Measurements from ENCODE around the gene ANO1.

Gene ANO1

DNA sequence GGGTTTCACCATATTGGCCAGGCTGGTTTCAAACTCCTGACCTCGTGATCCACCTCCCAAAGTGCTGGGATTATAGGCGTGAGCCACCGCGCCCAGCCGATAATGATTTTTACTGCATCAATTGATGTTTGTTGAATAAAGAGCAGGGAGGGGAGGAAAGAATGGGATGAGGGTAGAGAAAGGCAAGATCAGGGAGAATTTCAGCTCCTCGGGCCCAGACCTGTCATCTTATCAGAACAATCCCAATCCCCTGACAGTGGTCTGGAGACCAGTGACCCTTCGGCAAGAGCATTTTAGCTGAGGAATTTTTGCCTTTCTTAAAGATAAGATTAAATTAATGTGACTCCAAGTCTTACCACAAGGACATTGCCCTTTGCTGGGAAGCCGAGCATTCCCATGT lies 15.0 kb upstream of the ANO1 start:
- no peak for DNase-seq (ENCODE audit: insufficient read length, low spot score)
- TF ChIP-seq TAF1 (IDR thresholded peaks at IDR 0.05; ENCODE audit: low read depth, low read length) (no peak), PAX5 (IDR thresholded peaks at IDR 0.05; ENCODE audit: insufficient read depth, low read length, severe bottlenecking) (no peak), POLR2AphosphoS5 (IDR thresholded peaks at IDR 0.05; ENCODE audit: low read depth, low read length) (no peak), POU2F2 (IDR thresholded peaks at IDR 0.05; ENCODE audit: low read depth, low read length) (no peak), POLR2A (IDR thresholded peaks at IDR 0.05; ENCODE audit: low read depth, low read length) (no peak), SPI1 (IDR thresholded peaks at IDR 0.05; ENCODE audit: low read depth, low read length) (no peak)
- no peak for FAIRE-seq

DNA sequence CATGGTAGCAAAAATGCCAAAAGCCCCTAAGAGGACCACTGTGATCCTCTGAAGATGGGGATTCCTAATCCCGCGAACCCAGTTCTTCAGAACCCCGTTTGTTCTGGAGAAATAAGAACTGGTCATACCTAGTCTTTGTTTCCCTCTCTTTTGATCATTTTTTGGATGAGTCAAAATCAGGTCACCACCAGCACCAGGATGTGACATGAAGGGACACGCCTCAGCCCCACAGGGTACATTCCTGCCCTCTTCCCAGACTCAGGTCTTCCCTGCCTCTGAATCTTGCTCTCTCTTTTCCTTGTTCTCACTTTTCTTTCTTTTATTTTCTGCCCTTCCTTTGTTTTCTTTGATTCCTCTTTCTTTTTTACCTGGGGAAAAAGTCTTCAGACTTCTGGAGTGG lies 14.6 kb upstream of the ANO1 start:
- no peak for DNase-seq (ENCODE audit: insufficient read length, low spot score)
- no peak for FAIRE-seq

GRCh38 chr11:70064008-70064725 lies 13.9 kb upstream of the ANO1 start:
- no peak for DNase-seq (ENCODE audit: insufficient read length, low spot score)
- FAIRE-seq = no peak
- TF ChIP-seq SPI1 (IDR thresholded peaks at IDR 0.05; ENCODE audit: low read depth, low read length) (no peak), PAX5 (IDR thresholded peaks at IDR 0.05; ENCODE audit: insufficient read depth, low read length, severe bottlenecking) (no peak), POLR2A (IDR thresholded peaks at IDR 0.05; ENCODE audit: low read depth, low read length) (no peak), POU2F2 (IDR thresholded peaks at IDR 0.05; ENCODE audit: low read depth, low read length) (no peak), TAF1 (IDR thresholded peaks at IDR 0.05; ENCODE audit: low read depth, low read length) (no peak), POLR2AphosphoS5 (IDR thresholded peaks at IDR 0.05; ENCODE audit: low read depth, low read length) (no peak)

More for the DNA sequence above, 14.6 kb upstream of the ANO1 start:
- no peak for TF ChIP-seq PAX5 (IDR thresholded peaks at IDR 0.05; ENCODE audit: insufficient read depth, low read length, severe bottlenecking)

DNA sequence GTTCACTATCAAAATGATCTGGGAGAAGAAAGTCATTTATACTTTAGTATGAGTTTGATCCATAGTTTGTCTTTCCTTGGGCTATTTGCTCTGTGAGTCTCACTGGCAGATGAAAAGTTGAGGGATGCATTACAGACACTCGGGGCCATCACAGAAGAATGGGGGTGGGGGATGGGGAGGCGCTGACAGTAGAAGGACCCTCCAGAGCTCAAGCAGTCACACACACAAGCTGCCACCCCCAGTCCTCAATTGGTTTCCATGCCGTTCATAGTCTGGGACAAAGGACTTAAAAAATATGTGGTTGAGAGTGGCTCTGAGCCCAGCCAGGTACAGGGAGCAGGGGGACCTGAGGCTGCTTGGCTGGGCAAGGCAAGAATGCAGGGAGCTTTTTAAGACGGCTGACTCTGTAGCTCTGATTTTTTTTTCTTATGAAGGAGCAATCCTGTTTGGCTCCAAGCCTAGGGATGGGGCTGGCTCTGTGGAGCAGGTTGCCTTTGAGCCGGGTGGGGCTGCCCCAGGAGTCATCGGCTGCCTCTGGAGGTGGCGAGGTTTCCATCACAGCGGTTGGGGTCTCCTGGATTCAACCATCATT lies 13.3 kb upstream of the ANO1 start:
- DNase-seq (ENCODE audit: insufficient read length, low spot score) (no peak), FAIRE-seq (no peak)
- TF ChIP-seq POU2F2 (IDR thresholded peaks at IDR 0.05; ENCODE audit: low read depth, low read length) (no peak), PAX5 (IDR thresholded peaks at IDR 0.05; ENCODE audit: insufficient read depth, low read length, severe bottlenecking) (no peak), TAF1 (IDR thresholded peaks at IDR 0.05; ENCODE audit: low read depth, low read length) (no peak), POLR2AphosphoS5 (IDR thresholded peaks at IDR 0.05; ENCODE audit: low read depth, low read length) (no peak), SPI1 (IDR thresholded peaks at IDR 0.05; ENCODE audit: low read depth, low read length) (no peak), POLR2A (IDR thresholded peaks at IDR 0.05; ENCODE audit: low read depth, low read length) (no peak)

DNA sequence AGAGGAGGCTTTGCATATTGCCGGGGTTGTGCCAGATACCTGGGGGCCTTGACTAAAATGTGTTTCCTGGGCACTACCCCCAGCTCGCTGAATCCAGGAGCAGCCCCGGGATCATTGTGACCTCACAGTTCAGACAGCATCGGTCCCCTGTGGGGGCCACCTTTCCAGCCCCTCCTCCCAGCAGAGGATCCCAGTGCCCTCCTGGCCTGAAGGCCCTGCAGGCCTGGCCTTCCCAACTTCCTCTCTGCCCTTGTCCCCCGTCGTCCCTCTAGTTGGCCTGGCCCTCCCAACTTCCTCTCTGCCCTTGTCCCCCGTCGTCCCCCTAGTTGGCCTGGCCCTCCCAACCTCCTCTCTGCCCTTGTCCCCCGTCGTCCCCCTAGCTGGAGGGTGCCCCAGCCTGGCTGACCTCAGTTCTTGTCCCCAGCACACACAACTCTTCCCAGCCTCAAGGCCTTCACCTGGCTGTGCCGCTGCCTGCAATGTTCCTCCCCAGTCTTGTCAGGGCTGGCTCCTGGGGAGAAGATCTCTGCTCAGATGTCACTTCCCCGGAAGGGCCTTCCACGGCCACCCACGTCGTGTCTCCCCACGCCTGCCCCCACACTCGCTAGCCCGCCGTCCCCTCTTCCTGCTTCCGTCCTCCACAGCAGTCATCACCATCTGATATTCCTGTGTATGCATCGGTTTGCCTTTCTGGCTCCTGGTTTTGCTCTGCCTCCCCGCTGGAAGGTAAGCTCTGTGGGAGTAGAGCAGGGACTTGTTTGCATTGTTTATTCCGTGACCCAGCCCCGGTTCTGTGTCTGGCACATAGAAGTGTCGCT lies 12.6 kb upstream of the ANO1 start:
- DNase-seq (ENCODE audit: insufficient read length, low spot score) (no peak), FAIRE-seq (no peak)
- TF ChIP-seq TAF1 (IDR thresholded peaks at IDR 0.05; ENCODE audit: low read depth, low read length) (no peak), PAX5 (IDR thresholded peaks at IDR 0.05; ENCODE audit: insufficient read depth, low read length, severe bottlenecking) (no peak), POLR2A (IDR thresholded peaks at IDR 0.05; ENCODE audit: low read depth, low read length) (no peak), POU2F2 (IDR thresholded peaks at IDR 0.05; ENCODE audit: low read depth, low read length) (no peak), SPI1 (IDR thresholded peaks at IDR 0.05; ENCODE audit: low read depth, low read length) (no peak), POLR2AphosphoS5 (IDR thresholded peaks at IDR 0.05; ENCODE audit: low read depth, low read length) (no peak)

GRCh38 chr11:70066136-70066520 lies 12.0 kb upstream of the ANO1 start:
- FAIRE-seq (no peak), DNase-seq (ENCODE audit: insufficient read length, low spot score) (no peak)
- TF ChIP-seq SPI1 (IDR thresholded peaks at IDR 0.05; ENCODE audit: low read depth, low read length) = no peak
- TF ChIP-seq POU2F2 (IDR thresholded peaks at IDR 0.05; ENCODE audit: low read depth, low read length) = no peak
- no peak for TF ChIP-seq POLR2AphosphoS5 (IDR thresholded peaks at IDR 0.05; ENCODE audit: low read depth, low read length)
- no peak for TF ChIP-seq PAX5 (IDR thresholded peaks at IDR 0.05; ENCODE audit: insufficient read depth, low read length, severe bottlenecking)
- no peak for TF ChIP-seq POLR2A (IDR thresholded peaks at IDR 0.05; ENCODE audit: low read depth, low read length)
- TF ChIP-seq TAF1 (IDR thresholded peaks at IDR 0.05; ENCODE audit: low read depth, low read length) = no peak

DNA sequence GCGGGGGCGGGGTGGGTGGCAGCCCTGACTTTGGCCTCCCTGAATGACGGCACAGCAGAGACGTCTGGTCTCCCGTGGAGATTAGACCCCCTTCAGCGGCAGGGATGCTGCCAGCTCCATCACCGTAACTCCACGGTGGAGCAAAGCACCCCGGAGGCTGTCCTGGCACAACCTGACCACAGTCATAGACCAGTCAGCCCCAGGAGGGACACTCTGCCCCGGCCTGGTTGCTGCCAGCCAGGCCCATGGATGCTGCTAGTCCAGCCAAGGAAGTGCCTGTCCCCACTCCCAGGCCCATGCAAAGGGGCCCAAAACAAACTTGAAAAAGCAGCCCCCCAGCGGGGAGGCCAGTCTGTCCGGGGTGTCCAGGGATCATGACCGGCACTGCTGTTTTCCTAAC lies 11.5 kb upstream of the ANO1 start:
- no peak for DNase-seq (ENCODE audit: insufficient read length, low spot score)
- TF ChIP-seq POU2F2 (IDR thresholded peaks at IDR 0.05; ENCODE audit: low read depth, low read length) (no peak), POLR2A (IDR thresholded peaks at IDR 0.05; ENCODE audit: low read depth, low read length) (no peak), SPI1 (IDR thresholded peaks at IDR 0.05; ENCODE audit: low read depth, low read length) (no peak), POLR2AphosphoS5 (IDR thresholded peaks at IDR 0.05; ENCODE audit: low read depth, low read length) (no peak), PAX5 (IDR thresholded peaks at IDR 0.05; ENCODE audit: insufficient read depth, low read length, severe bottlenecking) (no peak), TAF1 (IDR thresholded peaks at IDR 0.05; ENCODE audit: low read depth, low read length) (no peak)
- no peak for FAIRE-seq

DNA sequence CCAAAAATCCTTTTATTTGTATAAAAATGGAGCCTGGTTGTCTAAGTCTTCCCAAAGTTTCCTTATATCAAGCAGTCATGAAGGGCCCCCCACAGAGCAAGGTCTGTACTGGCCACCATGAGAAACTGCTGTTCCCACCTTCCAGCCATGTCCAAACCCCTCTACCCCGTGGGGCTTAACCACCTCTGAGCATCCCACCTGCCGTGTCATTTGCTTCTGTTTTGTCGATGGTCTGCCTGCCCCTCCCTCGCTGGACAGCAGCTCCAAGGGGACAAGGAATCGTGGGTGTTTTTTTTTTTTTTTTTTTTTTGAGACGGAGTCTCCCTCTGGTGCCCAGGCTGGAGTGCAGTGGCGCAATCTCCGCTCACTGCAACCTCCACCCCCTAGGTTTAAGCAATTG lies 11.1 kb upstream of the ANO1 start:
- TF ChIP-seq PAX5 (IDR thresholded peaks at IDR 0.05; ENCODE audit: insufficient read depth, low read length, severe bottlenecking) (no peak), SPI1 (IDR thresholded peaks at IDR 0.05; ENCODE audit: low read depth, low read length) (no peak), POLR2A (IDR thresholded peaks at IDR 0.05; ENCODE audit: low read depth, low read length) (no peak), TAF1 (IDR thresholded peaks at IDR 0.05; ENCODE audit: low read depth, low read length) (no peak), POLR2AphosphoS5 (IDR thresholded peaks at IDR 0.05; ENCODE audit: low read depth, low read length) (no peak), POU2F2 (IDR thresholded peaks at IDR 0.05; ENCODE audit: low read depth, low read length) (no peak)
- FAIRE-seq (no peak), DNase-seq (ENCODE audit: insufficient read length, low spot score) (no peak)

DNA sequence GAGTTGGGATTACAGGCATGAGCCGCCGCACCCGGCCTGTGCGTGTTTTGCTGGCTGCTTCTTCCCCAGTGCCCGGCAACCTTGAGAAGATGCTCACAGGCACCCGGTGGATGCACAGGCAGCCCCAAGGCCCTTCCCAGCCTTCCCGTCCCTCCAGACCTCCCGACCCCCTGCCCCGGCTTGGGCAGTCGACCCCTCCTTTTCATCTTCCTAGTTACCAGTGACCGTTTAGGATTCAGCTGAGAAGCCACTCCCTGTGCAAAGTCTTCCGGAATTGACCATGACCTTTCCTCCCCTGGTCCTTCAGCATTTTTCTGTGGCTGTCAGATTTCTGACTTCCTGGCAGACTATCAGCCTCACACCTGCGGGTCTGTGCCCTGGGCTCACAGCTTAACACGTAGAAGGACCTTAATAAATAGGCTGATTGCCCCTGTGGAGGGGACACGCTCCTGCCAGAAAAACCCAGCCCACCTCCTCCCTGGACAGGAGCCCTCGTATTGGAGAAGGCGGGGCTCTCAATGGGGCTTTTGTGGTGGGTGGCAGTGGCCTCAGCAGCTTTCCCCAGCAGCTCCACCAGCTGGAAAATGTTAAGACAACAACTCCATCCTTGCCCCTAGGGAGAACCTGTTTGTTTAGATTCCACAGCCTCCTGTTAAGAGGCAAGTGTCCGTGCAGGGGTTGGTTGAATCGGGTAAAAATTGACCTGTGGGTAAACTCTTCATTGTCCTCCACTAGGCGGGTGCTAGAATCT lies 10.4 kb upstream of the ANO1 start:
- DNase-seq (ENCODE audit: insufficient read length, low spot score) (no peak), FAIRE-seq (no peak)
- no peak for TF ChIP-seq SPI1 (IDR thresholded peaks at IDR 0.05; ENCODE audit: low read depth, low read length)
- TF ChIP-seq POU2F2 (IDR thresholded peaks at IDR 0.05; ENCODE audit: low read depth, low read length) = no peak
- no peak for TF ChIP-seq POLR2A (IDR thresholded peaks at IDR 0.05; ENCODE audit: low read depth, low read length)
- TF ChIP-seq TAF1 (IDR thresholded peaks at IDR 0.05; ENCODE audit: low read depth, low read length) = no peak
- no peak for TF ChIP-seq PAX5 (IDR thresholded peaks at IDR 0.05; ENCODE audit: insufficient read depth, low read length, severe bottlenecking)
- no peak for TF ChIP-seq POLR2AphosphoS5 (IDR thresholded peaks at IDR 0.05; ENCODE audit: low read depth, low read length)

Measured in GM12891 (cell line).